WTC11 (cell line): ENCODE measurements around the gene CALML3. TPM values are rescaled to one million over a fixed set of nuclear protein-coding genes. Genes with fewer than 3 reads are reported as not detected.
A peak's percentile ranks its signal among the peaks of the same experiment; 100 is the strongest.

ENCODE experiments used
- ATAC-seq: fragments of 200-7000 bp; cut with Tn5 transposase; 2 replicates; pipeline ENCODE4 v1.10.0; 2021; ENCODE audit warnings: mild to moderate bottlenecking, moderate library complexity
- CTCF ChIA-PET: fragments of 300-600 bp; sonication (Branson Sonifier 250); formaldehyde crosslinking; loops from one replicate; lab custom pipeline; 2021; ENCODE audit warnings: antibody characterized with exemption; lab: Charles Lee
- POLR2A ChIA-PET: fragments of 350-600 bp; sonication (Branson Sonifier 250); formaldehyde crosslinking; loops from one replicate; lab custom pipeline; 2021; ENCODE audit warnings: antibody characterized with exemption; lab: Charles Lee
- DNase-seq: peaks from one replicate; pipeline ENCODE4 v3.0.0; 2021; ENCODE audit warnings: low spot score
- H3K27ac Mint-ChIP-seq: 2 replicates; pipeline ENCODE4 v1.8.0; 2021; ENCODE audit warnings: mixed read lengths
- H3K27me3 Mint-ChIP-seq: 2 replicates; pipeline ENCODE4 v1.8.0; 2021; ENCODE audit warnings: low read depth, mild to moderate bottlenecking, moderate library complexity, mixed read lengths
- H3K36me3 Mint-ChIP-seq: 2 replicates; pipeline ENCODE4 v1.8.0; 2021; ENCODE audit warnings: mixed read lengths
- H3K4me1 Mint-ChIP-seq: 2 replicates; pipeline ENCODE4 v1.8.0; 2022; ENCODE audit warnings: mixed read lengths
- H3K4me3 Mint-ChIP-seq: 2 replicates; pipeline ENCODE4 v1.8.0; 2021; ENCODE audit warnings: mild to moderate bottlenecking, moderate library complexity, mixed read lengths
- H3K9me3 Mint-ChIP-seq: 2 replicates; pipeline ENCODE4 v1.8.0; 2021; ENCODE audit warnings: mixed read lengths
- ATF3 ChIP-seq: sonication (generic); formaldehyde crosslinking; conservative IDR thresholded peaks from 2 replicates; pipeline ENCODE4 v1.8.1; 2022; ENCODE audit warnings: mild to moderate bottlenecking, missing genetic modification reagents
- ELF4 ChIP-seq: sonication (generic); formaldehyde crosslinking; IDR thresholded peaks from 2 replicates; pipeline ENCODE4 v1.8.1; 2022; ENCODE audit warnings: low read depth, mild to moderate bottlenecking, moderate library complexity, missing genetic modification reagents
- FOXJ3 ChIP-seq: sonication (generic); formaldehyde crosslinking; IDR thresholded peaks from 2 replicates; pipeline ENCODE4 v1.9.0; 2021; ENCODE audit warnings: missing genetic modification reagents, mild to moderate bottlenecking, borderline replicate concordance
- GTF2I ChIP-seq: fragments of 250-450 bp; sonication (Bioruptor Pico); conservative IDR thresholded peaks from 2 replicates; pipeline ENCODE4 v1.4.0; 2021; ENCODE audit warnings: mild to moderate bottlenecking
- HMGA2 ChIP-seq: fragments of 250-450 bp; sonication (Bioruptor Pico); IDR thresholded peaks from 2 replicates; pipeline ENCODE4 v1.4.0; 2021; ENCODE audit warnings: mild to moderate bottlenecking, moderate library complexity
- MXD4 ChIP-seq: fragments of 250-450 bp; sonication (Bioruptor Pico); IDR thresholded peaks from 2 replicates; pipeline ENCODE4 v1.8.0; 2021; ENCODE audit warnings: mild to moderate bottlenecking, moderate library complexity, borderline replicate concordance
- MYBL2 ChIP-seq: sonication (generic); formaldehyde crosslinking; IDR thresholded peaks from 2 replicates; pipeline ENCODE4 v1.8.1; 2023; ENCODE audit warnings: mild to moderate bottlenecking, moderate library complexity, missing genetic modification reagents
- PRRX2 ChIP-seq: fragments of 250-450 bp; sonication (Bioruptor Pico); IDR thresholded peaks from 2 replicates; pipeline ENCODE4 v1.8.0; 2021; ENCODE audit warnings: mild to moderate bottlenecking
- TEAD1 ChIP-seq: sonication (generic); formaldehyde crosslinking; IDR thresholded peaks from 2 replicates; pipeline ENCODE4 v1.8.0; 2022; ENCODE audit warnings: mild to moderate bottlenecking, missing genetic modification reagents
- TEAD4 ChIP-seq: sonication (generic); formaldehyde crosslinking; IDR thresholded peaks from 2 replicates; pipeline ENCODE4 v1.8.0; 2022; ENCODE audit warnings: mild to moderate bottlenecking, missing genetic modification reagents
- ZNF121 ChIP-seq: sonication (generic); formaldehyde crosslinking; IDR thresholded peaks from 2 replicates; pipeline ENCODE4 v1.8.0; 2023; ENCODE audit warnings: missing genetic modification reagents
- ZNF425 ChIP-seq: fragments of 250-450 bp; sonication (Bioruptor Pico); conservative IDR thresholded peaks from 2 replicates; pipeline ENCODE4 v1.9.0; 2021; ENCODE audit warnings: mild to moderate bottlenecking
- total RNA-seq: library from RNA; stranded (reverse); gene quantifications from 3 replicates; pipeline ENCODE4 v1.2.3, GENCODE V29; 2021
- TF ChIP-seq, protein P1 (sequence below): sonication (generic); formaldehyde crosslinking; IDR thresholded peaks from 2 replicates; pipeline ENCODE4 v1.8.0; 2022; ENCODE audit warnings: mild to moderate bottlenecking, missing genetic modification reagents
- TF ChIP-seq, protein P2 (sequence below): fragments of 250-450 bp; sonication (Bioruptor Pico); IDR thresholded peaks from 2 replicates; pipeline ENCODE4 v1.9.0; 2021; ENCODE audit warnings: mild to moderate bottlenecking
- TF ChIP-seq, protein P3 (sequence below): fragments of 250-450 bp; sonication (Bioruptor Pico); IDR thresholded peaks from 2 replicates; pipeline ENCODE4 v1.9.0; 2021; ENCODE audit warnings: moderate library complexity, mild to moderate bottlenecking, inconsistent platforms, borderline replicate concordance
- TF ChIP-seq, protein P4 (sequence below): sonication (generic); formaldehyde crosslinking; IDR thresholded peaks from 2 replicates; pipeline ENCODE4 v1.8.1; 2022; ENCODE audit warnings: low read depth, mild to moderate bottlenecking, moderate library complexity, missing genetic modification reagents, borderline replicate concordance
- TF ChIP-seq, protein P5 (sequence below): sonication (generic); formaldehyde crosslinking; IDR thresholded peaks from 2 replicates; pipeline ENCODE4 v1.8.1; 2022; ENCODE audit warnings: mild to moderate bottlenecking, moderate library complexity, missing genetic modification reagents
- TF ChIP-seq, protein P6 (sequence below): fragments of 250-450 bp; sonication (Bioruptor Pico); IDR thresholded peaks from 2 replicates; pipeline ENCODE4 v1.9.0; 2021; ENCODE audit warnings: mild to moderate bottlenecking, borderline replicate concordance

The CALML3 gene
- total RNA-seq, 1 experiment from 2014 or later, result not detected

- Mint-ChIP-seq H3K27me3 (no peaks in the 10 kb centered on the region; the same call in none of the 2 replicates), H3K4me1 (peaks cover 26% of the 10 kb centered on the region), H3K36me3 (0 out of 2 replicates have a peak, but pooled peaks cover 2% of the 10 kb centered on the region), H3K27ac (no peak overlapping the region), H3K4me3 (no peak overlapping the region), H3K9me3 (peaks cover 6% of the 10 kb centered on the region)
- peak; percentile 45 for ATAC-seq
- CTCF ChIA-PET, result interaction anchor here (1.0 to 1.2 kb wide), 3 partner anchors 24 to 137 kb away, joined by 3 to 5 read pairs (median 4); no protein-coding TSS in a partner anchor
- TF ChIP-seq, protein P1, sequence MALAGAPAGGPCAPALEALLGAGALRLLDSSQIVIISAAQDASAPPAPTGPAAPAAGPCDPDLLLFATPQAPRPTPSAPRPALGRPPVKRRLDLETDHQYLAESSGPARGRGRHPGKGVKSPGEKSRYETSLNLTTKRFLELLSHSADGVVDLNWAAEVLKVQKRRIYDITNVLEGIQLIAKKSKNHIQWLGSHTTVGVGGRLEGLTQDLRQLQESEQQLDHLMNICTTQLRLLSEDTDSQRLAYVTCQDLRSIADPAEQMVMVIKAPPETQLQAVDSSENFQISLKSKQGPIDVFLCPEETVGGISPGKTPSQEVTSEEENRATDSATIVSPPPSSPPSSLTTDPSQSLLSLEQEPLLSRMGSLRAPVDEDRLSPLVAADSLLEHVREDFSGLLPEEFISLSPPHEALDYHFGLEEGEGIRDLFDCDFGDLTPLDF (CRISPR knock-in tag), result no peak
- no peak for TF ChIP-seq TEAD4 (CRISPR knock-in tag)
- TF ChIP-seq TEAD1 (CRISPR knock-in tag), result no peak
- no peak for TF ChIP-seq HMGA2 (CRISPR knock-in tag)
- no peak for TF ChIP-seq GTF2I (CRISPR knock-in tag)
- TF ChIP-seq, protein P2, sequence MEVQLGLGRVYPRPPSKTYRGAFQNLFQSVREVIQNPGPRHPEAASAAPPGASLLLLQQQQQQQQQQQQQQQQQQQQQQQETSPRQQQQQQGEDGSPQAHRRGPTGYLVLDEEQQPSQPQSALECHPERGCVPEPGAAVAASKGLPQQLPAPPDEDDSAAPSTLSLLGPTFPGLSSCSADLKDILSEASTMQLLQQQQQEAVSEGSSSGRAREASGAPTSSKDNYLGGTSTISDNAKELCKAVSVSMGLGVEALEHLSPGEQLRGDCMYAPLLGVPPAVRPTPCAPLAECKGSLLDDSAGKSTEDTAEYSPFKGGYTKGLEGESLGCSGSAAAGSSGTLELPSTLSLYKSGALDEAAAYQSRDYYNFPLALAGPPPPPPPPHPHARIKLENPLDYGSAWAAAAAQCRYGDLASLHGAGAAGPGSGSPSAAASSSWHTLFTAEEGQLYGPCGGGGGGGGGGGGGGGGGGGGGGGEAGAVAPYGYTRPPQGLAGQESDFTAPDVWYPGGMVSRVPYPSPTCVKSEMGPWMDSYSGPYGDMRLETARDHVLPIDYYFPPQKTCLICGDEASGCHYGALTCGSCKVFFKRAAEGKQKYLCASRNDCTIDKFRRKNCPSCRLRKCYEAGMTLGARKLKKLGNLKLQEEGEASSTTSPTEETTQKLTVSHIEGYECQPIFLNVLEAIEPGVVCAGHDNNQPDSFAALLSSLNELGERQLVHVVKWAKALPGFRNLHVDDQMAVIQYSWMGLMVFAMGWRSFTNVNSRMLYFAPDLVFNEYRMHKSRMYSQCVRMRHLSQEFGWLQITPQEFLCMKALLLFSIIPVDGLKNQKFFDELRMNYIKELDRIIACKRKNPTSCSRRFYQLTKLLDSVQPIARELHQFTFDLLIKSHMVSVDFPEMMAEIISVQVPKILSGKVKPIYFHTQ (CRISPR knock-in tag), result no peak
- TF ChIP-seq, protein P3, sequence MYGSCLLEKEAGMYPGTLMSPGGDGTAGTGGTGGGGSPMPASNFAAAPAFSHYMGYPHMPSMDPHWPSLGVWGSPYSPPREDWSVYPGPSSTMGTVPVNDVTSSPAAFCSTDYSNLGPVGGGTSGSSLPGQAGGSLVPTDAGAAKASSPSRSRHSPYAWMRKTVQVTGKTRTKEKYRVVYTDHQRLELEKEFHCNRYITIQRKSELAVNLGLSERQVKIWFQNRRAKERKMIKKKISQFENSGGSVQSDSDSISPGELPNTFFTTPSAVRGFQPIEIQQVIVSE (CRISPR knock-in tag), result no peak
- no peak for TF ChIP-seq ATF3
- no peak for TF ChIP-seq MYBL2 (CRISPR knock-in tag)
- no peak for TF ChIP-seq FOXJ3
- DNase-seq, result no peak
- POLR2A ChIA-PET, result interaction anchor here (1.6 kb wide), 1 partner anchor 20 kb away, joined by 5 read pairs; no protein-coding TSS in a partner anchor
Observed at GRCh38 chr10:5485948-5486852, 38.6 kb upstream of the CALML3 start.

DNA sequence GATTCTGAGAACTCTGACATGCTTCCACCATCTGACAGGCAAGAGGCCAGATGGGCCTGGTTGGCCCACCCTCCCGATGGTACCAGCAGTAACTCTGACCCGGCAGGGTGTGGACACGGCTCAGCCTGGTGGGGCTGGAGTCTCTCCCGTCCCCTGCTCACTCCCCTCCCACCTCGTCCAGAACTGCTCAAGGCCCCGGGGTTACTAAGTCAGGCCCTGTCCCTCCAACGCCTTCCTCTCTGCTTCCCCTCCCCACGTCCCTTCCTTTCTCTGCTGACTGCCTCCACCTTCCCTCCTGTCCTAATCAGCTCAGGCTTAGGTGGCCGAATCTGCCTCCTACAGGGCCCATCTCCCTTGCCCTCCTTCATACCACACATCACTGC is 37.9 kb upstream of the CALML3 start:
- no peak overlapping the region for H3K4me3 Mint-ChIP-seq
- CTCF ChIA-PET, result no interaction called here
- TF ChIP-seq MXD4 (CRISPR knock-in tag) (no peak), ELF4 (CRISPR knock-in tag) (no peak), ZNF425 (no peak), PRRX2 (CRISPR knock-in tag) (no peak), ZNF121 (CRISPR knock-in tag) (no peak)
- TF ChIP-seq, protein P4, sequence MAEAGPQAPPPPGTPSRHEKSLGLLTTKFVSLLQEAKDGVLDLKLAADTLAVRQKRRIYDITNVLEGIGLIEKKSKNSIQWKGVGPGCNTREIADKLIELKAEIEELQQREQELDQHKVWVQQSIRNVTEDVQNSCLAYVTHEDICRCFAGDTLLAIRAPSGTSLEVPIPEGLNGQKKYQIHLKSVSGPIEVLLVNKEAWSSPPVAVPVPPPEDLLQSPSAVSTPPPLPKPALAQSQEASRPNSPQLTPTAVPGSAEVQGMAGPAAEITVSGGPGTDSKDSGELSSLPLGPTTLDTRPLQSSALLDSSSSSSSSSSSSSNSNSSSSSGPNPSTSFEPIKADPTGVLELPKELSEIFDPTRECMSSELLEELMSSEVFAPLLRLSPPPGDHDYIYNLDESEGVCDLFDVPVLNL (CRISPR knock-in tag), result no peak
- TF ChIP-seq, protein P5, sequence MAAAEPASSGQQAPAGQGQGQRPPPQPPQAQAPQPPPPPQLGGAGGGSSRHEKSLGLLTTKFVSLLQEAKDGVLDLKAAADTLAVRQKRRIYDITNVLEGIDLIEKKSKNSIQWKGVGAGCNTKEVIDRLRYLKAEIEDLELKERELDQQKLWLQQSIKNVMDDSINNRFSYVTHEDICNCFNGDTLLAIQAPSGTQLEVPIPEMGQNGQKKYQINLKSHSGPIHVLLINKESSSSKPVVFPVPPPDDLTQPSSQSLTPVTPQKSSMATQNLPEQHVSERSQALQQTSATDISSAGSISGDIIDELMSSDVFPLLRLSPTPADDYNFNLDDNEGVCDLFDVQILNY (CRISPR knock-in tag), result no peak
- TF ChIP-seq, protein P6, sequence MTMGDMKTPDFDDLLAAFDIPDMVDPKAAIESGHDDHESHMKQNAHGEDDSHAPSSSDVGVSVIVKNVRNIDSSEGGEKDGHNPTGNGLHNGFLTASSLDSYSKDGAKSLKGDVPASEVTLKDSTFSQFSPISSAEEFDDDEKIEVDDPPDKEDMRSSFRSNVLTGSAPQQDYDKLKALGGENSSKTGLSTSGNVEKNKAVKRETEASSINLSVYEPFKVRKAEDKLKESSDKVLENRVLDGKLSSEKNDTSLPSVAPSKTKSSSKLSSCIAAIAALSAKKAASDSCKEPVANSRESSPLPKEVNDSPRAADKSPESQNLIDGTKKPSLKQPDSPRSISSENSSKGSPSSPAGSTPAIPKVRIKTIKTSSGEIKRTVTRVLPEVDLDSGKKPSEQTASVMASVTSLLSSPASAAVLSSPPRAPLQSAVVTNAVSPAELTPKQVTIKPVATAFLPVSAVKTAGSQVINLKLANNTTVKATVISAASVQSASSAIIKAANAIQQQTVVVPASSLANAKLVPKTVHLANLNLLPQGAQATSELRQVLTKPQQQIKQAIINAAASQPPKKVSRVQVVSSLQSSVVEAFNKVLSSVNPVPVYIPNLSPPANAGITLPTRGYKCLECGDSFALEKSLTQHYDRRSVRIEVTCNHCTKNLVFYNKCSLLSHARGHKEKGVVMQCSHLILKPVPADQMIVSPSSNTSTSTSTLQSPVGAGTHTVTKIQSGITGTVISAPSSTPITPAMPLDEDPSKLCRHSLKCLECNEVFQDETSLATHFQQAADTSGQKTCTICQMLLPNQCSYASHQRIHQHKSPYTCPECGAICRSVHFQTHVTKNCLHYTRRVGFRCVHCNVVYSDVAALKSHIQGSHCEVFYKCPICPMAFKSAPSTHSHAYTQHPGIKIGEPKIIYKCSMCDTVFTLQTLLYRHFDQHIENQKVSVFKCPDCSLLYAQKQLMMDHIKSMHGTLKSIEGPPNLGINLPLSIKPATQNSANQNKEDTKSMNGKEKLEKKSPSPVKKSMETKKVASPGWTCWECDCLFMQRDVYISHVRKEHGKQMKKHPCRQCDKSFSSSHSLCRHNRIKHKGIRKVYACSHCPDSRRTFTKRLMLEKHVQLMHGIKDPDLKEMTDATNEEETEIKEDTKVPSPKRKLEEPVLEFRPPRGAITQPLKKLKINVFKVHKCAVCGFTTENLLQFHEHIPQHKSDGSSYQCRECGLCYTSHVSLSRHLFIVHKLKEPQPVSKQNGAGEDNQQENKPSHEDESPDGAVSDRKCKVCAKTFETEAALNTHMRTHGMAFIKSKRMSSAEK, result no peak

More for the DNA sequence above, 37.9 kb upstream of the CALML3 start:
- Mint-ChIP-seq H3K27ac (no peak overlapping the region), H3K27me3 (peaks cover 3% of the 10 kb centered on the region), H3K4me1 (peaks cover 26% of the 10 kb centered on the region), H3K9me3 (peaks cover 13% of the 10 kb centered on the region), H3K36me3 (peaks cover 5% of the 10 kb centered on the region)
- POLR2A ChIA-PET, result no interaction called here
- ATAC-seq (peak; percentile 11), DNase-seq (no peak)
